ENCODE data around the gene FYN.

The FYN gene

GRCh38 chr6:111828809-111829208 lies 44.4 kb downstream of the FYN start:
- TF ChIP-seq EGR1 (IDR thresholded peaks at IDR 0.05), result no peak
- TF ChIP-seq MAX (IDR thresholded peaks at IDR 0.05), result no peak
- no peak for TF ChIP-seq TCF12 (IDR thresholded peaks at IDR 0.05; ENCODE audit: low read depth)
- no peak for TF ChIP-seq YY1 (IDR thresholded peaks at IDR 0.05; ENCODE audit: low read depth)
- TF ChIP-seq FOXM1 (IDR thresholded peaks at IDR 0.05; ENCODE audit: borderline replicate concordance, low read depth), result no peak
- no peak for TF ChIP-seq CEBPB (IDR thresholded peaks at IDR 0.05)

GRCh38 chr6:111825439-111826086 lies 47.7 kb downstream of the FYN start:
- TF ChIP-seq YY1 (IDR thresholded peaks at IDR 0.05; ENCODE audit: low read depth) (no peak), TCF12 (IDR thresholded peaks at IDR 0.05; ENCODE audit: low read depth) (no peak), NFIC (IDR thresholded peaks at IDR 0.05) (no peak), RAD21 (IDR thresholded peaks at IDR 0.05; ENCODE audit: low read depth) (no peak), MAX (IDR thresholded peaks at IDR 0.05) (no peak)

GRCh38 chr6:111824608-111825337 lies 48.5 kb downstream of the FYN start:
- TF ChIP-seq TAF1 (IDR thresholded peaks at IDR 0.05; ENCODE audit: low read depth), result no peak
- no peak for TF ChIP-seq EP300 (IDR thresholded peaks at IDR 0.05; ENCODE audit: borderline replicate concordance)
- no peak for TF ChIP-seq CEBPB (IDR thresholded peaks at IDR 0.05)
- TF ChIP-seq REST (IDR thresholded peaks at IDR 0.05; ENCODE audit: low read depth), result peak; percentile 34; the same call in 1 of the 2 replicates
- TF ChIP-seq EGR1 (IDR thresholded peaks at IDR 0.05), result no peak

GRCh38 chr6:111823831-111824607 lies 49.2 kb downstream of the FYN start:
- no peak for TF ChIP-seq YY1 (IDR thresholded peaks at IDR 0.05; ENCODE audit: low read depth)
- TF ChIP-seq REST (IDR thresholded peaks at IDR 0.05; ENCODE audit: low read depth), result no peak
- no peak for TF ChIP-seq NFIC (IDR thresholded peaks at IDR 0.05)
- no peak for TF ChIP-seq TEAD4 (IDR thresholded peaks at IDR 0.05)
- TF ChIP-seq EGR1 (IDR thresholded peaks at IDR 0.05), result no peak
- TF ChIP-seq CEBPB (IDR thresholded peaks at IDR 0.05), result no peak
- no peak for TF ChIP-seq TCF12 (IDR thresholded peaks at IDR 0.05; ENCODE audit: low read depth)
- no peak for TF ChIP-seq FOXM1 (IDR thresholded peaks at IDR 0.05; ENCODE audit: borderline replicate concordance, low read depth)
- TF ChIP-seq EP300 (IDR thresholded peaks at IDR 0.05; ENCODE audit: borderline replicate concordance), result no peak
- no peak for TF ChIP-seq MAX (IDR thresholded peaks at IDR 0.05)
- no peak for TF ChIP-seq USF1 (IDR thresholded peaks at IDR 0.05)
- no peak for TF ChIP-seq TAF1 (IDR thresholded peaks at IDR 0.05; ENCODE audit: low read depth)
- TF ChIP-seq RAD21 (IDR thresholded peaks at IDR 0.05; ENCODE audit: low read depth), result no peak
- TF ChIP-seq ZBTB7A (IDR thresholded peaks at IDR 0.05; ENCODE audit: low read depth), result no peak

GRCh38 chr6:111823012-111823411 lies 50.2 kb downstream of the FYN start:
- no peak for TF ChIP-seq MAX (IDR thresholded peaks at IDR 0.05)
- TF ChIP-seq CREB1 (IDR thresholded peaks at IDR 0.05; ENCODE audit: low read depth), result no peak
- TF ChIP-seq RAD21 (IDR thresholded peaks at IDR 0.05; ENCODE audit: low read depth), result no peak

- TF ChIP-seq MAX (IDR thresholded peaks at IDR 0.05) (no peak), EP300 (IDR thresholded peaks at IDR 0.05; ENCODE audit: borderline replicate concordance) (no peak), TCF12 (IDR thresholded peaks at IDR 0.05; ENCODE audit: low read depth) (no peak), CREB1 (IDR thresholded peaks at IDR 0.05; ENCODE audit: low read depth) (no peak), USF1 (IDR thresholded peaks at IDR 0.05) (no peak), CEBPB (IDR thresholded peaks at IDR 0.05) (no peak), FOXM1 (IDR thresholded peaks at IDR 0.05; ENCODE audit: borderline replicate concordance, low read depth) (no peak), EGR1 (IDR thresholded peaks at IDR 0.05) (no peak), TAF1 (IDR thresholded peaks at IDR 0.05; ENCODE audit: low read depth) (no peak), REST (IDR thresholded peaks at IDR 0.05; ENCODE audit: low read depth) (no peak), ZBTB7A (IDR thresholded peaks at IDR 0.05; ENCODE audit: low read depth) (no peak), TEAD4 (IDR thresholded peaks at IDR 0.05) (no peak), YY1 (IDR thresholded peaks at IDR 0.05; ENCODE audit: low read depth) (no peak), NFIC (IDR thresholded peaks at IDR 0.05) (no peak), RAD21 (IDR thresholded peaks at IDR 0.05; ENCODE audit: low read depth) (no peak)
These were observed 53.8 kb downstream of the FYN start for GRCh38 chr6:111819458-111819857.

Data from Ishikawa (cell line).